Activated CD8-positive, alpha-beta memory T cell treated with anti-CD3 and anti-CD28 coated beads, Interleukin-2, amount 50 U/mL, for 48 hours (primary cell): ENCODE data around the gene ABHD17C.
A peak's percentile ranks its signal among the peaks of the same experiment; 100 is the strongest.

Source experiments
- DNase-seq: peaks from one replicate; pipeline ENCODE4 v3.0.0-alpha.2; 2020

ABHD17C gene

DNA sequence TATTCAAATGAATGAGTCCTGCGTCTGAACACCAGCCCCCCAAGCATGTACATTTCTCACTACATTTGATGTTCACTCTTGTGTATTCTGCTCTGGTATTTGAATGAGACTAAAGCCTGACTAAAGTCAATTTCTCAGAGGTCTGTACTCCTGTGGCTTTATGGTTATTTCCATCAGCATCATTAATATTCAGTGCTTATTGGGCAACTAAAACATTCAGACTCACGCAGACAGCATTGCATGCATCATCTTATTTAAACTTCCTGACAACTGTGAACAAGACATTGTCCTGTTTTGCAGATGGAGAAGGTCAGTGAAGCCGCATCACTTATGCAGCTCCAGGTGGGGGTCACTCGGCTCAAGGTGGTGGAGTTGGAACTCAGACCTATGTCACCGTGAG is 95.1 kb downstream of the ABHD17C start:
- DNase-seq = no peak

- no peak for DNase-seq
Measured at GRCh38 chr15:80791004-80791403, 95.9 kb downstream of the ABHD17C start.

GRCh38 chr15:80796407-80796806 is 101.3 kb downstream of the ABHD17C start:
- DNase-seq = no peak

DNA sequence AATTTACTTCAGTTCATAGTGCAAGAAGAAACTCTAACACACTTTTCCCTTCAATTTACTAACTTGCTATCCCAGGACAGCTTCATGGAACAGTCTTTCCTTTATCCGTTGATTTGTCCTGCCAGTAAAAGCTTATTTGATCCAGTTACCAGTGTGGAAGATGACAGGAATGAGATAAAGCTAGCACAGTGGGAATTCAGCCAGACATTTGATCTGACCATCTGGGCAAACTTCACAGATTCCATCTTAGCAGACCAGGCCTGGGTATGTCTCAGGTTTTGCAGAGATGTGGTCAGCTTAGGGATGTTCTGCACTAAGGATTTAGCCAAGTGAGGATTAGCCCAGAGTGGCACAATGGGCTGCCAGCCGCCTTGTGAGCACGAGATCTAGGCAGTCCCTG is 103.8 kb downstream of the ABHD17C start:
- DNase-seq = no peak

DNA sequence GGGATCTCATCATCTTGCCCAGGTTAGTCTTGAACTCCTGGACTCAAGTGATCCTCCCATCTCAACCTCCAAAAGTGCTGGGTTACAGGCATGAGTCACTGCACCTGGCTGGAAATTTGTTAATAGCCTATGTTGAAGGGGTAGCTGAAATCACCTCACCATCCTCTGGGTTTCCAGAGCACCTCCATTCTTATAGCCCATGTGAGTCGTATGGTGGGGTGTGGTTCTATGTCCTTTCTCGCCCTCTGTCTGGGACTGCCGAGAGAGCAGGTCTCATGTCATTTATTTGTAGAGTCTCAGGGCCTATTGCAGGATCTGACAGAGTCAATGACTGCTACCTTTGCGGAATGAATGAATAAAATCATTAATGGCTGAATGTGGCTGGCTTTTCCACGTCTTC is 105.0 kb downstream of the ABHD17C start:
- DNase-seq = no peak

DNA sequence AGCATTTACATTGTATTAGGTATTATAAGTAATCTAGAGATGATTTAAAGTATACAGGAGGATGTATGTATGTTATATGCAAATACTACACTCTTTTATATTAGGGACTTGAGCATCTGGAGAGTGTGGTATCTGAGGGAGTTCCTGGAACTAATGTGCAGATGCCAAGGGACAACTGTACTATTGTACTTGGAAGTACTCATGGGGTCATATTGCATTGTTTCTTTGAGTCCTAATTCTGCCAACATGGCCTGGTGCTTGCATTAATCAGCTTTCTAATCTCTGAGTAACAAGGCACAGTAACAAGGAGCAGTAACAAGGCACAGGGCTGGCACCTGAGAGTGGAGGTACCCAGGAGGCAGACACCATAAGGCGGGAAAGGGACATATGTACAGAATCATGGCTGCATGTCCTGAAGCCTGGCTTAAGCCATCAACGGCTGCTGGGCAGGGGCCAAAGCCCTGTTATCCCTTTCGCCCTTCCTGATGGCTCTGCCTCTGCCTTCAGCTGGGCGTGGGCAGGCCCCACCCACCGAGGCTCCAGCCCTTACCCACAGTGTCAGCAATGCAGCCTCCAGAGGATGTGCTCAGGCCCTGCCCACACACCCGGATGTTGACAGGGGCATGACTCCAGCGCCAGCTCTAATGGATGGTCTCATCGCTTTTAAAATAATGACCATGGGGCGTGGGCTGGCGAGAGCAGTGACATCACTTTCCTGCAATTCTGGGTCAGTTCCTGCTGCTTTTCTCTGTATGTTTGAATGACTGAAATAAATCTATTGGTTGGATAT is 107.0 kb downstream of the ABHD17C start:
- DNase-seq = no peak

- DNase-seq = peak; percentile 58
Measured at GRCh38 chr15:80803580-80804525, 108.7 kb downstream of the ABHD17C start.

- DNase-seq = no peak
Measured at GRCh38 chr15:80804970-80805495, 109.9 kb downstream of the ABHD17C start.
